ENCODE measurements around the gene LST1. TPM values are rescaled to one million over a fixed set of nuclear protein-coding genes. Genes with fewer than 3 reads are reported as not detected.
"Not testable (repeated sequence)": the region's sequence is repeated elsewhere in the genome, so short reads cannot be mapped to it uniquely, and the experiment has no call there.

LST1 gene
- polyA plus RNA-seq (ENCODE audit: insufficient read length), result 8.3 TPM

GRCh38 chr6:31586008-31586407 lies at the start of gene LST1:
Gene LST1 (plus strand): TSS chr6:31586277. CDS start chr6:31587300, 1,023 bp downstream.
- DNase-seq, result no peak

- no peak for DNase-seq
Observed at GRCh38 chr6:31538805-31539400, 47.2 kb upstream of the LST1 start.

- no peak for DNase-seq
Observed at GRCh38 chr6:31540640-31541039, 45.4 kb upstream of the LST1 start.

GRCh38 chr6:31541059-31541657 lies 44.9 kb upstream of the LST1 start:
- no peak for DNase-seq

- peak; percentile 97 for DNase-seq
Observed at GRCh38 chr6:31541658-31542521, 44.2 kb upstream of the LST1 start, which contains the start of gene DDX39B. Gene DDX39B (minus strand): TSS chr6:31542003. CDS start chr6:31540532, 1,471 bp downstream.

- DNase-seq, result no peak
Observed at GRCh38 chr6:31543639-31544038, 42.4 kb upstream of the LST1 start.

GRCh38 chr6:31544676-31545075 lies 41.4 kb upstream of the LST1 start:
- DNase-seq, result no peak

GRCh38 chr6:31545291-31545690 lies 40.8 kb upstream of the LST1 start:
- DNase-seq, result no peak

GRCh38 chr6:31546339-31546957 lies 39.6 kb upstream of the LST1 start, which contains the start of gene ATP6V1G2:
Gene ATP6V1G2 (minus strand): TSS chr6:31546608. CDS start chr6:31546559, 49 bp downstream.
- peak; percentile 89 for DNase-seq

GRCh38 chr6:31546958-31547726 lies 38.9 kb upstream of the LST1 start, which contains the start of gene NFKBIL1:
Gene NFKBIL1 (plus strand): TSS chr6:31547608. CDS start chr6:31547695, 87 bp downstream.
- peak; percentile 98 for DNase-seq

GRCh38 chr6:31547727-31548543 lies 38.1 kb upstream of the LST1 start:
- DNase-seq, result no peak

GRCh38 chr6:31548544-31548873 lies 37.6 kb upstream of the LST1 start:
- no peak for DNase-seq

- not testable (repeated sequence) for DNase-seq
Observed at GRCh38 chr6:31551371-31551770, 34.7 kb upstream of the LST1 start.

GRCh38 chr6:31556307-31556706 lies 29.8 kb upstream of the LST1 start:
- DNase-seq, result no peak

- DNase-seq, result no peak
Observed at GRCh38 chr6:31557443-31558317, 28.4 kb upstream of the LST1 start.

GRCh38 chr6:31558318-31558625 lies 27.8 kb upstream of the LST1 start:
- DNase-seq, result no peak

- no peak for DNase-seq
Observed at GRCh38 chr6:31558631-31559500, 27.2 kb upstream of the LST1 start.

- no peak for DNase-seq
Observed at GRCh38 chr6:31559606-31559957, 26.5 kb upstream of the LST1 start.

- DNase-seq, result no peak
Observed at GRCh38 chr6:31559958-31560696, 25.9 kb upstream of the LST1 start.
